HS-5 (cell line): ENCODE results near the gene MKKS.
A peak's percentile ranks its signal among the peaks of the same experiment; 100 is the strongest.

Experiments
- DNase-seq: peaks from one replicate; pipeline ENCODE4 v3.0.0-alpha.2; 2012; ENCODE audit warnings: low read depth

The MKKS gene

GRCh38 chr20:10433623-10434466 lies at the start of gene MKKS:
MKKS (minus strand) TSS chr20:10434222; CDS start chr20:10413514, 20,708 bp downstream.
- peak; percentile 37 for DNase-seq

DNA sequence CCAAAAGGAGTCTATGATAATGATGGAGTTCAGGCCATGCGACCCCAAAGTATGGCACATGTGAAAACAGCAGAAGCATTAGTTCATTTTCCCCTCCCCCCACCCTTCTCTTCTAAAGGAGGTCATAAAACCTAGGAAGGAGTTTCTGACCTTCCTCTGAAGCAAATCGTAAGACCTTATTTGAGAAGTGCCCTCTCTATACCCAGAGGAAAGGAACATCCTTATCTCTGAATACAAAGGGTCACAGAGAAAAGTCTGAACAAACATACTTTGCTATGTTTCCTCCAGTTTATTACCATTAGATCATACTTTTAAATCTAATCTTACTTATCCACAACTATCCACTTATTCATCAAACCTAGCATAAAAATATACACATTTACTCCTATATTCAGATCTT lies 49.7 kb upstream of the MKKS start:
- no peak for DNase-seq

DNA sequence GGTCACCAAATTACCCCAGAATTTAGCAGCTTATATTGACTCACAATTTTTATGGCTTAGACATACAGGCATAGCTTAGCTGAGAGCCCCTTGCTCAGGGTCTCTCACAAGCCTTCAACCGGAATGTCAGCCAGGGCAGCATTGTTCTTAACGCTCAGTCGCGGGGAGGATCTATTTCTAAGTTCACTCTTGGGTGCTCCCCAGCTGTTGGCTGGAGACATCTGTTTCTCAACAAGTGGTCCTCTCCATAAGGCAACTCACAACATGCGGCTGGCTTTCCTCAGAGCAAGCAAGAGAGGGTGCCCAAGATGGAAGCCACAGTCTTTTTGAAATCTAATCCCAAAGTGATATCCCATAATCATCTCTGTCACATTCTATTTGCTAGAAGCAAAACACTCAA lies 47.7 kb upstream of the MKKS start:
- no peak for DNase-seq

DNA sequence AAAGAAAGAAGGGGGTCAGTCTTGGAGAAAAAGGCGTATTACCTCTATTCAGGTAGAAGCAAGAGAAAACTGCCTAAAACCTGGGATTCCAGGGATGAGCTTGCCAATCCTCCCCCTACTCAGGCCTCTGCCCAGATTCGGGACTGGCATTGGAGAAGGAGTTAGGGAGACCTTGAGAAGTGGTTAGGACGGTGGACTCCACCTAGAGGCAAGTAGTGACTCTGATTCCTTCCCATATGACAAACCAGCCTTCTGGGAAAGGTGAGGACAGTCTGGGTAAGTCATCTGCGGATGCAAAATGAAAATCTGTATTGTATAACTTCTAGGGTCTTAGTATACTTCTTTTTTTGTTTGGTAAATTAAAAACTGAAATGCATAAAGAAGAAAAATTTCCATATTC lies 44.9 kb upstream of the MKKS start:
- DNase-seq, result no peak

DNA sequence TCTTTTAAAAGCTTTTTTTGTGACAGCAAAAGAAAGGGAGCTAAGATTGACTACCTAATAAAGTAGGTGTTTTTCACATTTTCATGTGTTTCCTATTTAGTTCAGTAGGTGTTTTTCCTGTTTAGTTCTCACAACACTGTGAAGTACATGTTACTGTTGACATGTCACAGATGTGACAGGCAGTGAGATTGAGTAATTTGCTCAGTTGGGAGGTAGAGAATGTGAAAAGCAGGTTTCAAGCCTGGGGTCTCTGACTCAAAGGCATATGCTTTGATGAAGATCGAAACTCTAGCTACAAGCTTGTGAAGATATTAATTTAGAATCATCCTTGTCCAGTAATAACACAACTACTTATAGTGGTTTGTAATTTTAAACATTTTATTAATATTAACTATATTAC lies 44.2 kb upstream of the MKKS start:
- no peak for DNase-seq

DNA sequence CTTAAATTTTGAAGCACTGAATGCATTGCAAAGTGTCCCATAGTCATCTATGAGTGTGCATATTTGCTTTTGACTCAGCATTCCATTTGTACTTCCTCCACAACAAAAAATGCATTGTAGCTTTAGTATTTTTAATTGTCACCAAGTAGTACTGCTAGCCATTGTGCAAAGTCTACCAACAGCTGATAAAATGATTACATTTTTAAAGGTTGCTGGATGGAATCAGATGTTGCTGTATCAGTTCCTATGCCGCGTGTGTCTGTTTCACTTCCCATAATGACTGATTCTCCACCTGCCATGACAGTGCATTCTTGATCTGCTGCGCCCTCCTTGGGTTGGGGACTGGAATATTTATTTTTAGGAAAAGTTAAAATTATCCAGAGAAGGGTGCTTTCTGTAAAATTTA lies 42.3 kb upstream of the MKKS start:
- DNase-seq, result no peak

DNA sequence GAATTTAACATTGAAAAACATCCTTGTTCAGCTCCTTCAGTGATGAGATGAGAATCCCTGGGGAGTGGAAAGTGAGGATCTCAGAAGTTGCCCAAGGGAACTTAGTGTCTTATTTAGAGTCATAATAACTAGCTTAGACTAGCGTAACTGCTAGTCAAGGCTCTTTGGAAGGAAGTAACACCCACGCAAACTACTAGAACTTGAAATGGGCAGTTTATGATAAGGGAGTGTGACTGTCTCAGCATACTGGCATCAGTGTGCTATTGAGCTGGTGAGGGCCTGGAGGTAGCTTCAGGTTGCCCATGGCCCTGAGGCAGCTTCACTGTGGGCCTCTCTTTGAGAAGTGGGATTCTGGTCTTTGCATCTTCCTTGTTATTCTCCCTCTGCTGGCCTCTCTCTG lies 41.2 kb upstream of the MKKS start:
- no peak for DNase-seq

- no peak for DNase-seq
Measured at GRCh38 chr20:10474606-10475184, 40.7 kb upstream of the MKKS start.

- DNase-seq, result no peak
Measured at GRCh38 chr20:10472871-10473270, 38.8 kb upstream of the MKKS start.

GRCh38 chr20:10470276-10470675 lies 36.3 kb upstream of the MKKS start:
- DNase-seq, result no peak

DNA sequence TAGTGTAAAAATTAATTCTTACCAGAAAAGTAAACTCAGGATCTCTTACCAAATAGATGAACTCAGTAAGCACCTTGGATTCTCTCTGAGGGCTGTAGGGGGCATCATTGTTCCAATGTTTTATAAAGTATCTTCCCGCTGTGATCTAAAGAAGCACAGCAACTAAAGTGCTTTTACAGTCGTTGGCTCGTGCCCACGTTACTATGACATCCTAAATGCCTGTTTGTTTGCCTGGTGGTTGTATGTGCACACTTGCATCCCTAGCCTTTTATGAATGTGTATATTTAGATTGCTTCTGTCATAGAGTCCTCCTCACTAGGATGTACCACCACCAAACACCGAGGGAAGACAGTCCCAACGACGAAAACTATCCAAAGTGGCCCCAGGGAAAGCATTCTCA lies 35.6 kb upstream of the MKKS start:
- DNase-seq, result no peak

DNA sequence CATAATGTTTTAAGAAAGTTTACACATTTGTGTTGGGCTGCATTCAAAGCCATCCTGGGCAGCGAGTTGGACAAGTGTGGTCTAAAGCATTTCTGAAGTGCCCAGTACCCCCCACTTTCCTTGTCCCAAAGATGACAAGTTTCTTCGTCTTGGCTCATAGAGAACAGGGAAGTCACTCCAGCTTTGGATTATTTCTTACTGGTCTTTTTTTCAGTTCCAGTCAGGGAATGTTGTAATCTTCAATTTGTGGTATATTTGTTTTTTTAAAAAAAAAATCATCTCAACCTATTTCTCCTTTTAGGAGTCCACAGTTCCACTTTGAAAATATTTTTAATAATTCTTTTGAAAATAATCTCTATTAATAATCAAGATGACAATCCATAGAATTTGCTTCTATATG lies 35.0 kb upstream of the MKKS start:
- no peak for DNase-seq

DNA sequence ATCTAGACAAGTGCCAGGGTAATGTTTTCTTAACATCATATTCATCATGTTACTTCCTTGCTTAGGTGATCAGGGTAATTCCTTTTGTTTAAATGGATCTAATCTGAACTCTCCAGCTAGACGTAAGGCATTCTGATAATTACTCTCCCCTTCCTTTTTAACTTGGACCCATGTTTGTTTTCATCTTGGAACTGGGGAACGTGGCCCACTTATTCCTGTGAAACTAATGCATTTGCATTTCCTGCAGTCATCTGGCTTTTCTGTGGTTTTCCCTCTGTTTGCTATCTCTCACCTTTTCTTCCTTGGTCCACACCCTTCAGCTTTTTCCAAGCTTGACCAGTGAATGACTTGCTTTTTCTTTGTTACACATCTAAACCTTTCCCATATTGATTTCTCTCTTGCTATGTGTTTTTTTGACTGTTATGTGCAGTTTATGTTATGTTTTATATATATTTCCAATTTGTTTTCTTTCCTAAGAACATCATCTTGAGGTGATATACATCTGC lies 34.4 kb upstream of the MKKS start:
- no peak for DNase-seq

GRCh38 chr20:10467681-10468339 lies 33.8 kb upstream of the MKKS start:
- no peak for DNase-seq

- no peak for DNase-seq
Measured at GRCh38 chr20:10466855-10467254, 32.8 kb upstream of the MKKS start.

DNA sequence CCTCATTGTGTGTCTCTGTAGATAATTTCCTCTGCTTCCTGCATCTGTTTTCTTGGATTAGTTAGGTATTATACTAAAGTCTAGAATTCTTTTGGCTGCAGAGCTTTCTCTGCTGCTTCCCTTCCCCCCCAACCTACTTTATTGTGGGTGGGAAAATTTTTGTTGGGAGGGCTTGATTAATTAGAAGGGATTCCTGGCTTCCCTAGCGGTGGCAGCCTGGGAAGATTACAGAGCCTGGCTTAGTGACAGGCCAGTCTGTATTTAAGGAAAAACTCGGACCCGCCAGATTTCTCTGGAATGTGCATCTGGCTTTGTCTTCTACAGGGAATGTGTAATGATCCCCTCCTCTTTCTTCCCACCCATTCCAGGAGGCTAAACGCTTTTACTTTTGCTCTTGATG lies 32.3 kb upstream of the MKKS start:
- no peak for DNase-seq

DNA sequence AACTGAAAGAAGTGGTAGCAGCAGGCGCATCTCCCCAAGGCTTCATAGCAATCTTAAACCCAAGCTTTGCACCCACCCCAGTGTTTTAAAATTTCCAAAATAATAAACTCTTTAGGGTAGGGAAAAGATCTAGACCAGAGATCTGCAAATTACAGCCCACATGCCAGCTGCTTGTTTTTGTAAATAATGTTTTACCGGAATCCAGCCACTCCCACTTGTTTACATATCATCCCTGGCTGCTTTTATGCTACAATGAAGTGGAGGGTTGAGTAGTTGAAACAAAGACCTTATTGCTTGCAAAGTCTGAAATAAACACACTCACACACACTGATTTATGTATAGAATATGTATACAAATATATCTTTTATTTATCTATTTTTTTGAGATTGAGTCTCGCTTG lies 31.1 kb upstream of the MKKS start:
- no peak for DNase-seq

DNA sequence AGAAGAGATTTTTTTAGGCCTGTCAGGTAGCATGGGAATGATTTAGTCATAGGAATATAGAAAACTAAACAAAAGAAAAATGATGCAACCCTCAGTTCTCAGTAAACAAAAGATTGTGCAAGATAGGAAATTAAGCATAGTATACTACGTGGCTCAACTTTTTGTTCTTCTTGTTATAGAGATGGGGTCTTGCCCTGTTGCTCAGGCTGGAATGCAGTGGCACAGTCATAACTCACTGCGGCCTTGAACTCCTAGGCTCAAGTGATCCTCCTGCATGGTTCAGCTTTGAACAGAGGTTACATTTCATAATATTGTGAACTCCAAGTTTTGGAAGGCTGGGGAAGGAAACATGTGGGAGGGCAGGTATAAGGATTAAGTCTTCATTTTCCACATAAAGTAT lies 29.6 kb upstream of the MKKS start:
- no peak for DNase-seq

GRCh38 chr20:10462516-10462915 lies 28.5 kb upstream of the MKKS start:
- no peak for DNase-seq

GRCh38 chr20:10461495-10461894 lies 27.5 kb upstream of the MKKS start:
- DNase-seq, result no peak

- no peak for DNase-seq
Measured at GRCh38 chr20:10454151-10454750, 20.2 kb upstream of the MKKS start.

GRCh38 chr20:10453241-10453640 lies 19.2 kb upstream of the MKKS start:
- DNase-seq, result no peak

GRCh38 chr20:10449270-10449669 lies 15.2 kb upstream of the MKKS start:
- no peak for DNase-seq
